Tibial nerve (tissue), 4 donors: ENCODE measurements around the gene UBN2. TPM values are rescaled to one million over a fixed set of nuclear protein-coding genes. Genes with fewer than 3 reads are reported as not detected.

Experiments
- DNase-seq, 2 donors: peaks; one replicate each; pipeline ENCODE4 v3.0.0-alpha.2; 2019; ENCODE audit warnings: low spot score in 2 of 2
- H3K27ac ChIP-seq, 4 donors: fragments of 200-600 bp; sonication (generic) in 3 of 4; one replicate each; pipeline ENCODE4 v1.5.1; 2017 to 2019; ENCODE audit warnings: mild to moderate bottlenecking in 1 of 4
- H3K27me3 ChIP-seq, 2 donors: fragments of 200-600 bp; sonication (generic) in 1 of 2; one replicate each; pipeline versions ENCODE4 v1.5.1 to v1.6.0; 2017 to 2019
- H3K36me3 ChIP-seq, 3 donors: fragments of 200-600 bp; sonication (generic); one replicate each; pipeline ENCODE4 v1.5.1; 2018 to 2019
- H3K4me1 ChIP-seq, 4 donors: fragments of 200-600 bp; sonication (generic) in 3 of 4; one replicate each; pipeline ENCODE4 v1.5.1; 2017 to 2019
- H3K4me3 ChIP-seq, 4 donors: fragments of 200-600 bp; sonication (generic) in 3 of 4; one replicate each; pipeline ENCODE4 v1.5.1; 2017 to 2019; ENCODE audit warnings: mild to moderate bottlenecking in 1 of 4, moderate library complexity in 1 of 4
- H3K9me3 ChIP-seq, 4 donors: fragments of 200-600 bp; sonication (generic) in 3 of 4; one replicate each; pipeline ENCODE4 v1.5.1; 2017 to 2019
- EP300 ChIP-seq, 2 donors: sonication (generic); formaldehyde crosslinking; IDR thresholded peaks; one replicate each; pipeline ENCODE4 v1.6.1; 2017; ENCODE audit warnings: antibody characterized with exemption in 2 of 2, mild to moderate bottlenecking in 1 of 2
- POLR2A ChIP-seq, 2 donors: fragments of 450-650 bp; IDR thresholded peaks; one replicate each; pipeline ENCODE4 v1.6.1; 2017; ENCODE audit warnings: antibody characterized with exemption in 2 of 2, mild to moderate bottlenecking in 2 of 2, moderate library complexity in 2 of 2
- WGBS, 2 donors: methylation state at CpG; one replicate each; pipeline ENCODE4 v1.1.5; 2018; 5-methylcytosine and 5-hydroxymethylcytosine counted together
- total RNA-seq, 4 donors: library from RNA; depleted of rRNA; stranded (reverse); fragments of >200 nt; gene quantifications; one replicate each; pipeline ENCODE4 v1.1.0, GENCODE V29; 2016
- TF ChIP-seq, protein P1 (sequence below), 5 experiments: fragments of 200-600 bp in 3 of 5; fragments of 450-650 bp in 2 of 5; sonication (generic) in 3 of 5; IDR thresholded peaks; one replicate each; pipeline ENCODE4 v1.5.1; 2016 to 2019; ENCODE audit warnings: antibody characterized with exemption in 5 of 5, mild to moderate bottlenecking in 3 of 5, moderate library complexity in 2 of 5

The UBN2 gene
- total RNA-seq, 4 donors from 2014 or later = 16.7 to 20.9 (median 19.2) TPM

DNA sequence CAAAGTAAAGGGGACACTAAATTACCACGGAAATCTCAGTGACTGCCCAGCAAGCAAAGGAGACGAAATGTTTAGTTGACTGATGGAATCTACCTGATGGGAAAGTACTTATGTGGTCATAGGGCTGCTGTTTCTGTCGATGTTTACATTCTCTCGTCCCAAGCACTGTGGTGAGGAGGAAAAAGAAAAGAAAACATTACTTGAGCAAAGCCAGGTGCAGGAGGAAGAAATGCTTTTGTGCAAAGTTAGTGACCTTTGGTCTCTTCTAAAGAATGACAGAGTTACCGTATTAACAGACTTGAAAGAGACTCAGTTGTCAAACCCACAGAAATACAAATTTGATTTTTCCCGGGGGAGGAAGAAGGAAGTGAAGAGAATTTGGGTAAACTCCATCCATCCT lies 66.8 kb downstream of the UBN2 start:
- Histone ChIP-seq H3K27ac (no peak overlapping the region), H3K36me3 (peaks cover 0 to 70% (median 0%) of the 10 kb centered on the region in 3 donors), H3K9me3 (no peaks in the 10 kb centered on the region), H3K4me3 (no peak overlapping the region), H3K27me3 (no peaks in the 10 kb centered on the region), H3K4me1 (no peaks in the 10 kb centered on the region)
- 59% methylated on average over 6 of the region's 6 CpGs for WGBS, 2 donors
- no peak for DNase-seq
- TF ChIP-seq, protein P1, sequence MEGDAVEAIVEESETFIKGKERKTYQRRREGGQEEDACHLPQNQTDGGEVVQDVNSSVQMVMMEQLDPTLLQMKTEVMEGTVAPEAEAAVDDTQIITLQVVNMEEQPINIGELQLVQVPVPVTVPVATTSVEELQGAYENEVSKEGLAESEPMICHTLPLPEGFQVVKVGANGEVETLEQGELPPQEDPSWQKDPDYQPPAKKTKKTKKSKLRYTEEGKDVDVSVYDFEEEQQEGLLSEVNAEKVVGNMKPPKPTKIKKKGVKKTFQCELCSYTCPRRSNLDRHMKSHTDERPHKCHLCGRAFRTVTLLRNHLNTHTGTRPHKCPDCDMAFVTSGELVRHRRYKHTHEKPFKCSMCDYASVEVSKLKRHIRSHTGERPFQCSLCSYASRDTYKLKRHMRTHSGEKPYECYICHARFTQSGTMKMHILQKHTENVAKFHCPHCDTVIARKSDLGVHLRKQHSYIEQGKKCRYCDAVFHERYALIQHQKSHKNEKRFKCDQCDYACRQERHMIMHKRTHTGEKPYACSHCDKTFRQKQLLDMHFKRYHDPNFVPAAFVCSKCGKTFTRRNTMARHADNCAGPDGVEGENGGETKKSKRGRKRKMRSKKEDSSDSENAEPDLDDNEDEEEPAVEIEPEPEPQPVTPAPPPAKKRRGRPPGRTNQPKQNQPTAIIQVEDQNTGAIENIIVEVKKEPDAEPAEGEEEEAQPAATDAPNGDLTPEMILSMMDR (IDR thresholded peaks at IDR 0.05) = no peak
- TF ChIP-seq EP300 (IDR thresholded peaks at IDR 0.05) = no peak
- TF ChIP-seq POLR2A (IDR thresholded peaks at IDR 0.05) = no peak

DNA sequence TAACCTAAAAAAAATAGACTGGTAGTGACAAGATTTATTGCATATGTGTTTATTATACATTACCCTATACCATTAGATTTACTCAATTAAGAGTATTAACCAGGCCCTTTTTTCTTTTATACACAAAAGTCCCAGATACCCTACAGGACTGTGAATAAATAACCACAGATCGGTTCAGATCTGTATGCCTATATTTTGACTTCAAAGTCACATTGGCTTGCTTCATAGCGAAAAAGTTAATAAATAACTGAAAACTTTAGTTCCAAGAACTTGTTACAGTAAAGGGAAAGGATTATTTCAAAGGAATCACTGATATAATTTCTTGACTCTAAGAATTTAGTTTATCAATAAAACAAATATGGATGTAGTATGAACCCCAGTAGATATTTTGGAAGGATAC lies 68.3 kb downstream of the UBN2 start:
- Histone ChIP-seq H3K36me3 (peaks cover 0 to 58% (median 0%) of the 10 kb centered on the region in 3 donors), H3K27me3 (no peaks in the 10 kb centered on the region), H3K27ac (no peak overlapping the region), H3K4me1 (no peaks in the 10 kb centered on the region), H3K4me3 (no peak overlapping the region), H3K9me3 (no peaks in the 10 kb centered on the region)
- no peak for DNase-seq
- WGBS, 2 donors = 96 to 97% methylated on average over 2 of the region's 2 CpGs
- TF ChIP-seq EP300 (IDR thresholded peaks at IDR 0.05) (no peak), POLR2A (IDR thresholded peaks at IDR 0.05) (no peak)
- TF ChIP-seq, protein P1 (IDR thresholded peaks at IDR 0.05) = no peak

DNA sequence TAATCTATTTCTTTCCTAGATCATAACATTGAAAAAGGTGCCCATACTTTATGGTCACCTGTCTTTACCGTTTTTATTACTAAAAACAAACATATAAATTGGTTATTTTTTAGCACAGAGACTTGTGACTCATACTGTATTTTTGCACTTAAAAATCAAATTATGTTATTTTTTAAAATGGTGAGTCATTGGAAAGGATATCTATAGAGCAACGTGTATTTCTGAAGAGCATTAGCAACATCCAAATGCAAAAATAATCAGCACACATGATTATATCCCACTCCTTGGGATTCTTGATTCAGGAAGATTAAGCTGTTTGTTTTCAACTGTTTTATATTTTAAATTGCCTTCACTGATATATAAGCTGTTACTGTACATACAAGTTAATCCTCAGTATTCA lies 69.4 kb downstream of the UBN2 start:
- no peak for DNase-seq
- Histone ChIP-seq H3K27me3 (no peaks in the 10 kb centered on the region), H3K27ac (no peak overlapping the region), H3K9me3 (no peaks in the 10 kb centered on the region), H3K4me3 (no peak overlapping the region), H3K4me1 (no peaks in the 10 kb centered on the region), H3K36me3 (peaks cover 0 to 52% (median 0%) of the 10 kb centered on the region in 3 donors)
- 87 to 88% methylated on average over 2 of the region's 2 CpGs for WGBS, 2 donors
- TF ChIP-seq POLR2A (IDR thresholded peaks at IDR 0.05) = no peak
- TF ChIP-seq, protein P1 (IDR thresholded peaks at IDR 0.05) = no peak
- TF ChIP-seq EP300 (IDR thresholded peaks at IDR 0.05) = no peak

DNA sequence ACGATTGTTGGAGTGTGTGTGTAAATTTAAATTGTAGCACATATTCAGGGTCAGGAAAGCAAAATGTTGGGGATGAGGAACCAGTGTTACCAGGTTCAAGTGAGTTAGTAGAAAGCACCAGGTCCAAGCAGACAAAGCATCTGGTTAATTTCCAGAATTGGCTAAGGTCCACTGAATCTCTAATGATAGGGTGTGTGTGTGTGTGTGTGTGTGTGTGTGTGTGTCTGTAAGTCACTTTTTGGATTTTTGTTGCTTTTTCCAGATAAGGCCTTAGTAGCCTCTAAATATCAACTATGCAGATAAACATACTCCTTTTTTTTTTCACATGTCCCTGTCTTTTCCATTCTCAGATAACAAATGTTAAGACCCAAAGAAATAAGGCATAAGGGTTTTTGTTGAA lies 73.5 kb downstream of the UBN2 start:
- DNase-seq = no peak
- Histone ChIP-seq H3K4me1 (no peaks in the 10 kb centered on the region), H3K9me3 (no peaks in the 10 kb centered on the region), H3K27ac (no peak overlapping the region), H3K27me3 (no peaks in the 10 kb centered on the region), H3K4me3 (no peak overlapping the region), H3K36me3 (peaks cover 0 to 40% (median 0%) of the 10 kb centered on the region in 3 donors)
- TF ChIP-seq POLR2A (IDR thresholded peaks at IDR 0.05) (no peak), EP300 (IDR thresholded peaks at IDR 0.05) (no peak)
- TF ChIP-seq, protein P1 (IDR thresholded peaks at IDR 0.05) = no peak
- WGBS, 2 donors = 88 to 91% methylated on average over 1 of the region's 1 CpG

DNA sequence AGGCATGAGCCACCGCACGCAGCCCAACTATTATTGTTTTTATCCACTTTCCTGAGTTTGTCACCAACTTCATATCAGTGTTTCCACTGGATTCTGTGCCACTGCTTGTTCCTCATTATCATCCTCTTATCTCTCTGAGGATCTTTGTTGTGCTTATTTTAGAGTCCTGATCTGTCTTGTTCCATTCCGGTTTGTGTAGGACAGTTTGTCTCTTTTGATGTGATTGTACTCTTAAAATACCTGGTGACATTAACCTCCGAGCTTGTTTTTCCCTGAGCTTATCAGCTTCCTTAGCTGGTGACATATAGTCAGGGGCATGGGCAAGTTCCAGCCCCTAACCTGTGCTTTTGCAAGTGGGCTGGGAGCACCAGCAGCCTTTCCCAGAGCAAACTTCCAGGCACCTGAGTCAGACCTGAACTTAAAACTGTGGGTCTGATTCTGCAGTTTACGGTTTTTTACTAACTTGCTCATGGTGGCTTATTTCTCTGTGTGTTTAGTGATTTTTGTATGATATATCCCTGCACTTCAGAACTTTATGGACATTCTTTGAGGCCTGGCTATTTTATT lies 87.0 kb downstream of the UBN2 start:
- H3K9me3 ChIP-seq = no peaks in the 10 kb centered on the region
- no peak for DNase-seq
- WGBS, 2 donors = 86 to 90% methylated on average over 5 of the region's 5 CpGs

More for the DNA sequence above, 87.0 kb downstream of the UBN2 start:
- H3K36me3 ChIP-seq = no peaks in the 10 kb centered on the region
- H3K27ac ChIP-seq = no peak overlapping the region
- no peaks in the 10 kb centered on the region for H3K4me1 ChIP-seq
- no peaks in the 10 kb centered on the region for H3K27me3 ChIP-seq
- H3K4me3 ChIP-seq = no peak overlapping the region
- TF ChIP-seq EP300 (IDR thresholded peaks at IDR 0.05) = no peak
- TF ChIP-seq, protein P1 (IDR thresholded peaks at IDR 0.05) = no peak
